Adipocyte (in vitro differentiated cells): Measurements from ENCODE around the gene SP3.

ENCODE experiments used
- DNase-seq: peaks from one replicate; pipeline ENCODE4 v3.0.0-alpha.2; 2015; ENCODE audit warnings: low read depth
- H3K27me3 ChIP-seq: replicated peaks from 2 replicates; pipeline ENCODE4 v1.7.0; 2013; ENCODE audit warnings: mild to moderate bottlenecking, low read length, moderate library complexity; ENCODE audit not compliant: control insufficient read depth, insufficient read depth
- H3K36me3 ChIP-seq: 2 replicates; pipeline ENCODE4 v1.7.0; 2013; ENCODE audit warnings: low read length, mild to moderate bottlenecking, moderate library complexity; ENCODE audit not compliant: control insufficient read depth, insufficient read depth, severe bottlenecking
- H3K4me1 ChIP-seq: 2 replicates; pipeline ENCODE4 v1.7.0; 2013; ENCODE audit warnings: mild to moderate bottlenecking, low read length, moderate library complexity; ENCODE audit not compliant: control insufficient read depth, insufficient read depth
- H3K4me3 ChIP-seq: 2 replicates; pipeline ENCODE4 v1.7.0; 2013; ENCODE audit warnings: mild to moderate bottlenecking, low read length, moderate library complexity
- H3K9ac ChIP-seq: 2 replicates; pipeline ENCODE4 v1.7.0; 2013; ENCODE audit warnings: mild to moderate bottlenecking, low read length, moderate library complexity
- H3K9me3 ChIP-seq: 2 replicates; pipeline ENCODE4 v1.7.0; 2013; ENCODE audit warnings: mild to moderate bottlenecking, low read length, moderate library complexity; ENCODE audit not compliant: control insufficient read depth

The SP3 gene

DNA sequence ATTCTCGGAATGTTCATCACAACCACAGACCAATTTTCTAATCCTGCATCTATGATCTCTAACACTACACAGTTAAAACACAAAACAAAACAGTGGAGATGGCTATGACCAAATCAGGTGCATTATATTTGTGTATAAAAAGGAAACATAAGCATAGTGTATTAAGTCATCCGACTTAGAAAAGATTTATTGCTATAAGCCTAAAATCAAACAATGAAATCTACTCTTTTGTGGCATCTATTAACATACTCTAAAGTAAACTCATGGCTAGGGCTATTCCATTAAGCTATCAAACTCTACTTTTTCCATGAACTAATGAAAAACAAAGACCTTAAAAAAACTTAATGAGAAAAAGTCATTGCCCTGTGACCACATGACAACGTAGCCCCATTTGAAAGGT, 8.7 kb downstream of the SP3 start:
- no peak overlapping the region for H3K4me3 ChIP-seq
- no peak overlapping the region for H3K9ac ChIP-seq
- peaks cover 6% of the 10 kb centered on the region for H3K9me3 ChIP-seq
- DNase-seq = no peak
- H3K27me3 ChIP-seq = no peaks in the 10 kb centered on the region
- peaks cover 46% of the 10 kb centered on the region for H3K36me3 ChIP-seq
- peaks cover 52% of the 10 kb centered on the region for H3K4me1 ChIP-seq

DNA sequence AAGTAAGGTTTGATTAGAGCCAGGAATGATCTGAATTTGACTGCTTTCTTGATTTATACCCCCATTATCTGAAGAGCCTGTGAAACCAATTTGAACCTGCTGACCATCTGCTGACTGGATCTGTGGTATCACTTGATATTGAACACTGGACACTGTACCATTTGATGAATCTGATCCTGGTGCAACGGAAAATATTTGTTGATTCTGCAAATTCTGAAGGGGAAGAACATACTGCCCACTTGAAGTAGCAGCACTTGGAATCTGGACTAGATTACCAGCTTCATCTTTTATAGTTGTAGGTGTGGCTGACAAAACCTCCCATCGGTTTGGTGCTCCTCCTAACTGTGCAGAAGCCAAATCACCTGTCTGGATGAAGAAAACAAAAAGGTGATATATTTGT, 9.3 kb downstream of the SP3 start:
- Histone ChIP-seq H3K27me3 (no peaks in the 10 kb centered on the region), H3K9me3 (peaks cover under 1% of the 10 kb centered on the region), H3K36me3 (peaks cover 40% of the 10 kb centered on the region), H3K9ac (no peak overlapping the region), H3K4me1 (peaks cover 52% of the 10 kb centered on the region), H3K4me3 (no peak overlapping the region)
- DNase-seq = no peak

DNA sequence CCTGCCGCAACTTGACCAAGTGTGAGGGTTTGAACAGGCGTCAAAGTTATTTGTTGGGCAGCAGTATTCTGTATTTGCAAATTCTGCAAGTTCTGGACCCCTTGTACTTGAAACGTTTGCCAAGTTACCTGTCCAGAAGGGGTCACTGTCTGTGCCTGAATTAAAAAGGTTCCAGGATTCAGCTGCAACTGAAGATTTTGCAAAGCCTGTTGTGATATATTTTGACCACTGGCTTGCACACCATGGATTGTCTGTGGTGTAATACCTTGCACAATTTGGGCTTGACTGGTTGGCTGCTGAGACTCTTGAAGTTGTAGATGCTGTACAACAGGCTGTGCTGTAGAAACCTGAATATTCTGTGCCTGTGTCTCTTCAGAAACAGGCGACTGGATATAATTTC, 10.2 kb downstream of the SP3 start:
- Histone ChIP-seq H3K9ac (no peak overlapping the region), H3K9me3 (no peaks in the 10 kb centered on the region), H3K4me3 (no peak overlapping the region), H3K27me3 (no peaks in the 10 kb centered on the region), H3K4me1 (peaks cover 52% of the 10 kb centered on the region), H3K36me3 (peaks cover 39% of the 10 kb centered on the region)
- DNase-seq = no peak

GRCh38 chr2:173953047-173953424, 12.1 kb downstream of the SP3 start:
- H3K4me3 ChIP-seq = no peak overlapping the region
- H3K9ac ChIP-seq = no peak overlapping the region
- H3K4me1 ChIP-seq = peaks cover 45% of the 10 kb centered on the region
- DNase-seq = no peak
- peaks cover 39% of the 10 kb centered on the region for H3K36me3 ChIP-seq
- no peaks in the 10 kb centered on the region for H3K27me3 ChIP-seq
- H3K9me3 ChIP-seq = no peaks in the 10 kb centered on the region

- no peaks in the 10 kb centered on the region for H3K9me3 ChIP-seq
- peaks cover 39% of the 10 kb centered on the region for H3K4me1 ChIP-seq
- DNase-seq = no peak
- H3K36me3 ChIP-seq = peaks cover 39% of the 10 kb centered on the region
- no peaks in the 10 kb centered on the region for H3K27me3 ChIP-seq
- H3K4me3 ChIP-seq = no peak overlapping the region
- no peak overlapping the region for H3K9ac ChIP-seq
These were observed 12.7 kb downstream of the SP3 start for GRCh38 chr2:173952267-173953046.

GRCh38 chr2:173948842-173949241, 16.3 kb downstream of the SP3 start:
- H3K4me1 ChIP-seq = peaks cover 15% of the 10 kb centered on the region
- peaks cover 16% of the 10 kb centered on the region for H3K36me3 ChIP-seq

GRCh38 chr2:173948198-173948597, 17.0 kb downstream of the SP3 start:
- peaks cover 17% of the 10 kb centered on the region for H3K4me1 ChIP-seq
- no peak overlapping the region for H3K4me3 ChIP-seq
- H3K36me3 ChIP-seq = peaks cover 11% of the 10 kb centered on the region
- no peak overlapping the region for H3K9ac ChIP-seq
- DNase-seq = no peak
- H3K27me3 ChIP-seq = no peaks in the 10 kb centered on the region
- no peaks in the 10 kb centered on the region for H3K9me3 ChIP-seq

More at GRCh38 chr2:173948842-173949241, 16.3 kb downstream of the SP3 start:
- no peak overlapping the region for H3K9ac ChIP-seq
- H3K4me3 ChIP-seq = no peak overlapping the region
- no peaks in the 10 kb centered on the region for H3K9me3 ChIP-seq
- DNase-seq = no peak
- H3K27me3 ChIP-seq = no peaks in the 10 kb centered on the region

DNA sequence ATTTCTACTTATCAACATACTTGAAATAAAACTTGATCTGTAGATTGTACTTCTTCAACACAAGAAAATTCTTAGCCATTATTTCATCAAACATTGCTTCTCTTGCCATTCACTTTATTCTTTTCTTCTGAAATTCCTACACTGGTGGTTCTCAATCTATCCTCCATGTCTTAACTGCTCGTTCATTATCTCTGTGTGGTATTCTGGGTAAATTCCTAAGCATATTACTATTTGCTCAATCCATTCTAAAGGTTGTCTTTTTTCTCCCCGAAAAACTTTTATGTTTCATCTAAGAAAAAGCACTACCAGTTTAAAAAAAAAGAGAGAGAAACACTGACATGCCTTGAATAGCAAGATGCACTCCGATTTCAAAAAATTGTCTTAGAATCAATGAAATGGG, 18.0 kb downstream of the SP3 start:
- Histone ChIP-seq H3K4me1 (peaks cover 24% of the 10 kb centered on the region), H3K36me3 (peaks cover under 1% of the 10 kb centered on the region), H3K9ac (no peak overlapping the region), H3K27me3 (no peaks in the 10 kb centered on the region), H3K9me3 (no peaks in the 10 kb centered on the region), H3K4me3 (no peak overlapping the region)
- DNase-seq = no peak

DNA sequence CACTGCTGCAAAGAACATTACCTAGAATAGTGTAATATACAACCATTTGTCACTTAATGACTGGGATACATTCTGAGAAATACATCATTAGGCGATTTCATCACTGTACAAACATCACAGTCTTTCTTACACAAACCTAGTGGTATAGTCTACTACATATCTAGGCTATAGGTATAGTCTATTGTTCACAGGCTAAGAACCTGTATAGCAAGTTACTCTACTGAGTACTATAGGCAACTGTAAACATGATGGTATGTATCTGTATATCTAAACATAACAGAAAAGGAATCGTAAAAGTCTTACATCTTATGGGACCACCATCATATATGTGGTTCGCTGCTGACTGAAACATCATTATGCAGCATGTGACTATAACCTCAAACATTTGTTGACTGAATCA, 21.4 kb downstream of the SP3 start:
- no peaks in the 10 kb centered on the region for H3K27me3 ChIP-seq
- H3K36me3 ChIP-seq = no peaks in the 10 kb centered on the region
- H3K9me3 ChIP-seq = no peaks in the 10 kb centered on the region
- no peak overlapping the region for H3K4me3 ChIP-seq
- peaks cover 28% of the 10 kb centered on the region for H3K4me1 ChIP-seq
- no peak for DNase-seq
- no peak overlapping the region for H3K9ac ChIP-seq

DNA sequence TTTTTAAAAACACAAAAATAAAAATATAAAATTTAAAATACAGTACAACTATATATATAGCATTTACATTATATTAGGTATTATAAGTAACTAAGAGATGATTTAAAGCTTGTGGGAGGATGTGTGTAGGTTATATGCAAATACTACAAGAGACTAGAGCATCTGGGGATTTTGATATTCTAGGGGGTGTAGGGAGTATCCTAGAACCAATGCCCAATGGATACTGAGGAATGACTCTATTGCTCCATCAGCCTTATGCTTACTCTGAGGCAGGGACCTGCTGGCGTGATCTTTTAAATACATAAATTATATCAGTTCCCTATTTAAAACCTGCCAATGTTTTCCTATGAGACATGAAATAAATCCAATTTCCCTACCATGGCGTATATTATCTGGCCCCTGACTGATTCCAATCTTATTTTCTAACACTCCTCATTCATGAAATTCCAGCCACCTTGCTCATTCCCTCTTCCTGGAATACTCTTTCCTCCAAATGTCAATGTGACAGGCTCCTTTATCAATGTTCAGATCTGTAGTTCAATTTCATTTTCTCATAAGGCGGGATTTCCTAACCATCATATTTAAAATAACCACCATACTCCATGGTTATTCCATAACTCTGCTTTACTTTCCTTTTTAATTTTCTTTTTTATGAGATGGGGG, 22.2 kb downstream of the SP3 start:
- H3K9ac ChIP-seq = no peak overlapping the region
- H3K27me3 ChIP-seq = no peaks in the 10 kb centered on the region
- DNase-seq = no peak
- no peak overlapping the region for H3K4me3 ChIP-seq
- H3K36me3 ChIP-seq = no peaks in the 10 kb centered on the region
- no peaks in the 10 kb centered on the region for H3K9me3 ChIP-seq
- H3K4me1 ChIP-seq = peaks cover 26% of the 10 kb centered on the region

DNA sequence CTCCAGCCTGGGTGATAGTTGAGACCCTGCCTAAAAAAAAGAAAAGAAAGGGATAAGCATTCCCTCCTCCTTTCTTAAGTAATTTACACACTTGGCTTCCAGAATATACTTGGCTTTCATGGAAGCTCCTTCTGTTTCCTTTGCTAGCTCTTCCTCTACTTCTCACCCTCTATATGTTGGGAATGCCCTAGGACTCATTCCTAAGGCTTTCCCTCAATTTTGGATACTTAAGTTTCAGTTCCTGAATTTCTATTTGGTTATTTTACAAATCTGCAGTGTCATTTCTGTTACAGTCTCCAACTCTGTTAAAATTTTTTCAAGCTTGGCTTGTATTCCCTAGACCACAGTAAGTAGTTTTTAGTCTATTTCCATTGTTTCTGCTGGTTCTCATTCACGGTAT, 23.6 kb downstream of the SP3 start:
- peaks cover 38% of the 10 kb centered on the region for H3K4me1 ChIP-seq

More for the DNA sequence above, 23.6 kb downstream of the SP3 start:
- Histone ChIP-seq H3K4me3 (no peak overlapping the region), H3K27me3 (no peaks in the 10 kb centered on the region), H3K9ac (no peak overlapping the region), H3K36me3 (no peaks in the 10 kb centered on the region), H3K9me3 (no peaks in the 10 kb centered on the region)
- no peak for DNase-seq
